Measurements from ENCODE around the gene RINL.
"Not testable (repeated sequence)": the region's sequence is repeated elsewhere in the genome, so short reads cannot be mapped to it uniquely, and the experiment has no call there.

The RINL gene

GRCh38 chr19:38838986-38839761, 38.9 kb downstream of the RINL start:
- no peak for ATAC-seq
- peaks cover 59% of the 10 kb centered on the region for H3K4me1 Mint-ChIP-seq

GRCh38 chr19:38838208-38838985, 39.7 kb downstream of the RINL start:
- no peaks in the 10 kb centered on the region for H3K9me3 Mint-ChIP-seq
- H3K4me3 Mint-ChIP-seq: peak overlapping the region in 1 of 2 donors; percentile 32
- no peaks in the 10 kb centered on the region for H3K27me3 Mint-ChIP-seq
- peak in 1 of 2 donors; percentile 68 for DNase-seq
- H3K27ac Mint-ChIP-seq: peak overlapping the region; percentile 85 to 89
- peak; percentile 79 for ATAC-seq
- peaks cover 51% of the 10 kb centered on the region for H3K4me1 Mint-ChIP-seq

More at GRCh38 chr19:38838986-38839761, 38.9 kb downstream of the RINL start:
- peak overlapping the region in 1 of 2 donors; percentile 32 for H3K4me3 Mint-ChIP-seq
- no peaks in the 10 kb centered on the region for H3K27me3 Mint-ChIP-seq
- H3K9me3 Mint-ChIP-seq: no peaks in the 10 kb centered on the region
- peak overlapping the region; percentile 85 to 89 for H3K27ac Mint-ChIP-seq
- DNase-seq: no peak

- ATAC-seq: no peak
- no peak overlapping the region for H3K4me3 Mint-ChIP-seq
- H3K27ac Mint-ChIP-seq: peak overlapping the region in 1 of 2 donors; percentile 13
Observed at GRCh38 chr19:38837656-38838121, 40.4 kb downstream of the RINL start.

GRCh38 chr19:38836983-38837626, 41.0 kb downstream of the RINL start:
- no peak for ATAC-seq
- DNase-seq: no peak
- Mint-ChIP-seq H3K27ac (no peak overlapping the region), H3K27me3 (no peaks in the 10 kb centered on the region), H3K4me1 (peaks cover 48% of the 10 kb centered on the region), H3K9me3 (no peaks in the 10 kb centered on the region), H3K4me3 (no peak overlapping the region)

More at GRCh38 chr19:38837656-38838121, 40.4 kb downstream of the RINL start:
- no peaks in the 10 kb centered on the region for H3K27me3 Mint-ChIP-seq
- H3K4me1 Mint-ChIP-seq: peaks cover 48% of the 10 kb centered on the region
- no peaks in the 10 kb centered on the region for H3K9me3 Mint-ChIP-seq
- no peak for DNase-seq

GRCh38 chr19:38836159-38836982, 41.7 kb downstream of the RINL start:
- H3K27me3 Mint-ChIP-seq: no peaks in the 10 kb centered on the region
- H3K4me3 Mint-ChIP-seq: no peak overlapping the region
- peak overlapping the region in 1 of 2 donors; percentile 74 for H3K27ac Mint-ChIP-seq
- no peaks in the 10 kb centered on the region for H3K9me3 Mint-ChIP-seq
- peaks cover 46% of the 10 kb centered on the region for H3K4me1 Mint-ChIP-seq
- ATAC-seq (no peak), DNase-seq (no peak)

- H3K27ac Mint-ChIP-seq: no peak overlapping the region
- H3K4me1 Mint-ChIP-seq: peaks cover 45% of the 10 kb centered on the region
- H3K4me3 Mint-ChIP-seq: no peak overlapping the region
- DNase-seq (no peak), ATAC-seq (no peak)
- no peaks in the 10 kb centered on the region for H3K27me3 Mint-ChIP-seq
- H3K9me3 Mint-ChIP-seq: no peaks in the 10 kb centered on the region
Observed at GRCh38 chr19:38834590-38834989, 43.5 kb downstream of the RINL start.

GRCh38 chr19:38834104-38834490, 44.0 kb downstream of the RINL start:
- no peak for ATAC-seq
- DNase-seq: no peak
- H3K4me3 Mint-ChIP-seq: no peak overlapping the region
- H3K27ac Mint-ChIP-seq: no peak overlapping the region
- H3K4me1 Mint-ChIP-seq: peaks cover 40% of the 10 kb centered on the region
- H3K27me3 Mint-ChIP-seq: no peaks in the 10 kb centered on the region
- no peaks in the 10 kb centered on the region for H3K9me3 Mint-ChIP-seq

- H3K4me3 Mint-ChIP-seq: no peak overlapping the region
- no peak for DNase-seq
- H3K27ac Mint-ChIP-seq: no peak overlapping the region
- no peaks in the 10 kb centered on the region for H3K27me3 Mint-ChIP-seq
- H3K9me3 Mint-ChIP-seq: no peaks in the 10 kb centered on the region
- ATAC-seq: no peak
- H3K4me1 Mint-ChIP-seq: peaks cover 36% of the 10 kb centered on the region
Observed at GRCh38 chr19:38833092-38833425, 45.0 kb downstream of the RINL start.

GRCh38 chr19:38831142-38831605, 46.9 kb downstream of the RINL start:
- no peaks in the 10 kb centered on the region for H3K9me3 Mint-ChIP-seq
- peaks cover 41% of the 10 kb centered on the region for H3K4me1 Mint-ChIP-seq
- DNase-seq (peak; percentile 27 to 57), ATAC-seq (peak; percentile 74)
- H3K27me3 Mint-ChIP-seq: no peaks in the 10 kb centered on the region
- H3K27ac Mint-ChIP-seq: peak overlapping the region; percentile 98 to 99
- peak overlapping the region; percentile 91 to 92 for H3K4me3 Mint-ChIP-seq

GRCh38 chr19:38830039-38830733, 47.9 kb downstream of the RINL start:
- Mint-ChIP-seq H3K27ac (no peak overlapping the region), H3K9me3 (no peaks in the 10 kb centered on the region), H3K27me3 (no peaks in the 10 kb centered on the region), H3K4me3 (peak overlapping the region; percentile 91 to 92), H3K4me1 (peaks cover 41% of the 10 kb centered on the region)
- ATAC-seq: no peak
- DNase-seq: no peak

- H3K9me3 Mint-ChIP-seq, H3K27me3 Mint-ChIP-seq, DNase-seq, H3K4me3 Mint-ChIP-seq, ATAC-seq, H3K27ac Mint-ChIP-seq: not testable (repeated sequence)
- H3K4me1 Mint-ChIP-seq: peaks cover 47% of the 10 kb centered on the region
Observed at GRCh38 chr19:38829203-38829602, 48.9 kb downstream of the RINL start.

- Mint-ChIP-seq H3K27ac (no peak overlapping the region), H3K4me3 (no peak overlapping the region), H3K9me3 (peaks cover 0 to 6% of the 10 kb centered on the region in 2 donors), H3K4me1 (peaks cover 43% of the 10 kb centered on the region), H3K27me3 (no peaks in the 10 kb centered on the region)
- DNase-seq (no peak), ATAC-seq (no peak)
Observed at GRCh38 chr19:38826856-38827551, 51.1 kb downstream of the RINL start.

GRCh38 chr19:38825936-38826335, 52.1 kb downstream of the RINL start:
- H3K4me1 Mint-ChIP-seq: peaks cover 37% of the 10 kb centered on the region
- H3K27me3 Mint-ChIP-seq, H3K27ac Mint-ChIP-seq, H3K9me3 Mint-ChIP-seq, H3K4me3 Mint-ChIP-seq, DNase-seq, ATAC-seq: not testable (repeated sequence)

GRCh38 chr19:38821230-38821825, 56.7 kb downstream of the RINL start:
- not testable (repeated sequence) for H3K9me3 Mint-ChIP-seq, H3K27me3 Mint-ChIP-seq, DNase-seq, H3K4me3 Mint-ChIP-seq, ATAC-seq, H3K27ac Mint-ChIP-seq
- H3K4me1 Mint-ChIP-seq: peaks cover 31% of the 10 kb centered on the region

Measured in stimulated activated naive CD8-positive, alpha-beta T cell treated with anti-CD3 and anti-CD28 coated beads, Interleukin-15, amount 100 ng/mL, for 72 hours (primary cell).